ENCODE data around the gene ZNF821.

- TF ChIP-seq PATZ1 (CRISPR knock-in tag; IDR thresholded peaks at IDR 0.05; ENCODE audit: borderline replicate concordance) (no peak), ZFP30 (CRISPR knock-in tag; IDR thresholded peaks at IDR 0.05) (no peak), TOX (CRISPR knock-in tag; IDR thresholded peaks at IDR 0.05; ENCODE audit: borderline replicate concordance) (no peak), ZNF565 (CRISPR knock-in tag; conservative IDR thresholded peaks at IDR 0.05; ENCODE audit: low read depth) (no peak), CSRNP3 (CRISPR knock-in tag; IDR thresholded peaks at IDR 0.05) (no peak), CREB5 (CRISPR knock-in tag; IDR thresholded peaks at IDR 0.05; ENCODE audit: low read depth) (no peak), OSR1 (CRISPR knock-in tag; IDR thresholded peaks at IDR 0.05) (no peak), SNAI2 (CRISPR knock-in tag; IDR thresholded peaks at IDR 0.05) (no peak), ISL1 (CRISPR knock-in tag; IDR thresholded peaks at IDR 0.05) (no peak), CSDC2 (CRISPR knock-in tag; IDR thresholded peaks at IDR 0.05) (no peak), ZC3H10 (CRISPR knock-in tag; IDR thresholded peaks at IDR 0.05) (no peak), PPARA (CRISPR knock-in tag; IDR thresholded peaks at IDR 0.05; ENCODE audit: borderline replicate concordance) (no peak), BACH2 (CRISPR knock-in tag; IDR thresholded peaks at IDR 0.05; ENCODE audit: borderline replicate concordance) (no peak), GLIS3 (CRISPR knock-in tag; IDR thresholded peaks at IDR 0.05) (no peak)
Measured at GRCh38 chr16:71834291-71834690, 49.7 kb downstream of the ZNF821 start.

Data from SK-N-SH treated with all-trans-retinoic acid at 6 μM for 48 hours (cell line).